ENCODE measurements around the gene FER. TPM values are rescaled to one million over a fixed set of nuclear protein-coding genes. Genes with fewer than 3 reads are reported as not detected.

The FER gene
- total RNA-seq, 2 experiments from 2014 or later, result 9.4 to 10.0 TPM

DNA sequence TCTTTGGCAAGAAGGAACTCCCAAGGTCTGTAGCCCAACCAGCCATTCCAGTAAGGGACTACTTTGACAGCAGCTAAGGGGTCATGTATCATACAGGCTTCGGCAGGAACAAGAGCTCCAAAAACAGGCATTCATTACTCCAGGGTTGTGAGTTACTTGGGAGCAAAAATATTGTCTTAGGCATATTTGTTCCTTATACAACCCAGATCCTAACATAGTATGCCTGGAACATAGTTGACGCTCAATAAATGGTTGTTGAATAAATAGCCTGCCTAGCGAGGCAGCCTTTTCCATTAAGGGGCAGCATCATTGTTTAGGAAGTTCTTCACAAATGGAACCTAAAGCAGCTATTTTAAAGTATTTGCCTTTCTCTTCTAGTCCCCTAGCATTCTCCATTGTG is 35.8 kb upstream of the FER start:
- intact Hi-C loops (cut with micrococcal nuclease; ENCODE audit: unreplicated experiment), result no loop called here
- CTCF ChIA-PET (ENCODE audit: unreplicated experiment), result interaction anchor here (0.6 kb wide), 1 partner anchor 887 kb away, joined by 3 read pairs; no protein-coding TSS in a partner anchor
- Histone ChIP-seq H3K9me3 (ENCODE audit: low read length) (no peaks in the 10 kb centered on the region), H3K4me3 (ENCODE audit: low read depth, low read length, poor library complexity, severe bottlenecking) (no peak overlapping the region), H3K4me2 (ENCODE audit: low read length) (no peak overlapping the region), H4K20me1 (ENCODE audit: insufficient read depth, low read length) (no peaks in the 10 kb centered on the region), H2AFZ (ENCODE audit: low read length) (no peak overlapping the region), H3K9me2 (ENCODE audit: insufficient read depth, low read length) (no peaks in the 10 kb centered on the region), H3K36me3 (ENCODE audit: insufficient read depth, low read length) (no peaks in the 10 kb centered on the region), H3K79me2 (ENCODE audit: insufficient read depth, low read depth, low read length) (no peaks in the 10 kb centered on the region), H3K4me1 (ENCODE audit: insufficient read depth, low read length, poor library complexity, severe bottlenecking) (no peaks in the 10 kb centered on the region), H3K27ac (ENCODE audit: low read depth, low read length, poor library complexity, severe bottlenecking) (no peak overlapping the region)
- no peak for TF ChIP-seq EZH2phosphoT487 (IDR thresholded peaks at IDR 0.05; ENCODE audit: borderline replicate concordance, low read depth, low read length)
- TF ChIP-seq, protein P1, sequence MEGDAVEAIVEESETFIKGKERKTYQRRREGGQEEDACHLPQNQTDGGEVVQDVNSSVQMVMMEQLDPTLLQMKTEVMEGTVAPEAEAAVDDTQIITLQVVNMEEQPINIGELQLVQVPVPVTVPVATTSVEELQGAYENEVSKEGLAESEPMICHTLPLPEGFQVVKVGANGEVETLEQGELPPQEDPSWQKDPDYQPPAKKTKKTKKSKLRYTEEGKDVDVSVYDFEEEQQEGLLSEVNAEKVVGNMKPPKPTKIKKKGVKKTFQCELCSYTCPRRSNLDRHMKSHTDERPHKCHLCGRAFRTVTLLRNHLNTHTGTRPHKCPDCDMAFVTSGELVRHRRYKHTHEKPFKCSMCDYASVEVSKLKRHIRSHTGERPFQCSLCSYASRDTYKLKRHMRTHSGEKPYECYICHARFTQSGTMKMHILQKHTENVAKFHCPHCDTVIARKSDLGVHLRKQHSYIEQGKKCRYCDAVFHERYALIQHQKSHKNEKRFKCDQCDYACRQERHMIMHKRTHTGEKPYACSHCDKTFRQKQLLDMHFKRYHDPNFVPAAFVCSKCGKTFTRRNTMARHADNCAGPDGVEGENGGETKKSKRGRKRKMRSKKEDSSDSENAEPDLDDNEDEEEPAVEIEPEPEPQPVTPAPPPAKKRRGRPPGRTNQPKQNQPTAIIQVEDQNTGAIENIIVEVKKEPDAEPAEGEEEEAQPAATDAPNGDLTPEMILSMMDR (conservative IDR thresholded peaks at IDR 0.05; ENCODE audit: low read length), result no peak
- no TSS peak for BruUV-seq (replicated peaks)
- no peak for DNase-seq (ENCODE audit: low spot score)
- POLR2A ChIA-PET, result interaction anchor here (0.6 kb wide), 1 partner anchor 195 kb away, joined by 3 read pairs; no protein-coding TSS in a partner anchor

DNA sequence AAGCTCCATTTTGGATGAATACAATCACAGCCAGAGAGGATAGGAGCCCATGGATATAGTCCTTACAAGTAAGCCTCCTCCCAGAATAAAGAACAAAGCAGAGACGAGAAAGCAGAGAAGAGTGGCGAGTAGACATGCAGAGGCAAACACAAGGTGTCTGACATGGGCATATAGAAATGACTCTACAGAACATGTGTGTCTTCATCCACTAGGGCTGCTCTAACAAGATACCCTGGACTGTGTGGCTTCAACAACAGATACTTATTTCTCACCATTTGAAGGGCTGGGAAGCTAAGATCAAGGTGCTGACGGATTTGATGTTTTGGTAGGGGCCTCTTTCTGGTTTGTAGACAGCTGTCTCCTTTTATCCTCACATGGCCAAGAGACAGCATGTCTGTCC is 32.3 kb upstream of the FER start:
- POLR2A ChIA-PET, result no interaction called here
- DNase-seq (ENCODE audit: low spot score), result no peak
- Histone ChIP-seq H4K20me1 (ENCODE audit: insufficient read depth, low read length) (no peaks in the 10 kb centered on the region), H3K36me3 (ENCODE audit: insufficient read depth, low read length) (no peaks in the 10 kb centered on the region), H3K79me2 (ENCODE audit: insufficient read depth, low read depth, low read length) (no peaks in the 10 kb centered on the region), H3K4me1 (ENCODE audit: insufficient read depth, low read length, poor library complexity, severe bottlenecking) (no peaks in the 10 kb centered on the region), H3K9me3 (ENCODE audit: low read length) (no peaks in the 10 kb centered on the region), H3K9me2 (ENCODE audit: insufficient read depth, low read length) (no peaks in the 10 kb centered on the region), H2AFZ (ENCODE audit: low read length) (no peak overlapping the region), H3K4me3 (ENCODE audit: low read depth, low read length, poor library complexity, severe bottlenecking) (no peak overlapping the region), H3K4me2 (ENCODE audit: low read length) (no peak overlapping the region), H3K27ac (ENCODE audit: low read depth, low read length, poor library complexity, severe bottlenecking) (no peak overlapping the region)
- no TSS peak for BruUV-seq (replicated peaks)
- CTCF ChIA-PET (ENCODE audit: unreplicated experiment), result no interaction called here
- intact Hi-C loops (cut with micrococcal nuclease; ENCODE audit: unreplicated experiment), result no loop called here
- TF ChIP-seq, protein P1 (conservative IDR thresholded peaks at IDR 0.05; ENCODE audit: low read length), result no peak

DNA sequence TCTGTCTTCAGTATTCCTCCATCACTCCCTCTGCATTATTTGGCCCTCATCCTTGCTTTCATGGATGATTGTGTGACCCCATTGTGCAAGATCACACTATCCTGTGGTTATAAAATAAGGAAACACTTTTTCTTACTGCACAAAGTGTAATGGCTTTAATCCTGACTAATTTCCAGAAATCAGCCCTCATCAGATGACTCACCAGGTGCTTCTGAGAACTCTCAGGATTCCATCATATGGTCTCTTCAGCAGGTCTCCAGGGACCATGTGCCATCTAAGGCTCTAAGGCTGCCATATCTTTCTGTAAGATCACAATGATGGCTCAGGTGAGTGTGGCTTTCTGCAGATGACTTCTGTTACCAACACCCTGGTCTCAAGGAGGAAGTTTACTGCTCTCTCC is 27.3 kb upstream of the FER start:
- intact Hi-C loops (cut with micrococcal nuclease; ENCODE audit: unreplicated experiment), result no loop called here
- no peaks in the 10 kb centered on the region for H3K36me3 ChIP-seq (ENCODE audit: insufficient read depth, low read length)
- no peak overlapping the region for H3K4me3 ChIP-seq (ENCODE audit: low read depth, low read length, poor library complexity, severe bottlenecking)
- H3K27ac ChIP-seq (ENCODE audit: low read depth, low read length, poor library complexity, severe bottlenecking), result no peak overlapping the region
- CTCF ChIA-PET (ENCODE audit: unreplicated experiment), result no interaction called here
- TF ChIP-seq EZH2phosphoT487 (IDR thresholded peaks at IDR 0.05; ENCODE audit: borderline replicate concordance, low read depth, low read length), result no peak
- TF ChIP-seq, protein P1 (conservative IDR thresholded peaks at IDR 0.05; ENCODE audit: low read length), result no peak
- no peak overlapping the region for H3K4me2 ChIP-seq (ENCODE audit: low read length)
- H3K4me1 ChIP-seq (ENCODE audit: insufficient read depth, low read length, poor library complexity, severe bottlenecking), result no peaks in the 10 kb centered on the region
- no peak overlapping the region for H2AFZ ChIP-seq (ENCODE audit: low read length)
- no peaks in the 10 kb centered on the region for H3K9me3 ChIP-seq (ENCODE audit: low read length)
- BruUV-seq (replicated peaks), result no TSS peak
- POLR2A ChIA-PET, result no interaction called here
- no peak for DNase-seq (ENCODE audit: low spot score)
- H3K9me2 ChIP-seq (ENCODE audit: insufficient read depth, low read length), result no peaks in the 10 kb centered on the region
- H4K20me1 ChIP-seq (ENCODE audit: insufficient read depth, low read length), result no peaks in the 10 kb centered on the region
- H3K79me2 ChIP-seq (ENCODE audit: insufficient read depth, low read depth, low read length), result no peaks in the 10 kb centered on the region

Measured in OCI-LY7 (cell line).